Urinary bladder (tissue), 4 donors: ENCODE results near the gene LRRC57. TPM values are rescaled to one million over a fixed set of nuclear protein-coding genes. Genes with fewer than 3 reads are reported as not detected.

Experiments
- DNase-seq: peaks from one replicate; pipeline ENCODE4 v3.0.0-alpha.2; 2015; ENCODE audit errors: extremely low spot score
- H3K27ac ChIP-seq: one replicate; pipeline ENCODE4 v1.5.1; 2013; ENCODE audit warnings: low read depth, mild to moderate bottlenecking, moderate library complexity
- H3K36me3 ChIP-seq: one replicate; pipeline ENCODE4 v1.6.1; 2013; ENCODE audit warnings: mild to moderate bottlenecking, moderate library complexity; ENCODE audit not compliant: insufficient read depth
- H3K4me1 ChIP-seq: one replicate; pipeline ENCODE4 v1.6.1; 2013; ENCODE audit warnings: mild to moderate bottlenecking, moderate library complexity; ENCODE audit not compliant: insufficient read depth
- H3K4me3 ChIP-seq: one replicate; pipeline ENCODE4 v1.5.1; 2013; ENCODE audit warnings: low read depth, low read length
- WGBS: extraction: QIAGEN DNeasy Blood & Tissue Kit; methylation state at CpG from one replicate; pipeline ENCODE4 v1.1.7; 2013; 5-methylcytosine and 5-hydroxymethylcytosine counted together
- polyA plus RNA-seq: library from polyadenylated mRNA; stranded (reverse); fragments of 200-250 nt; gene quantifications from one replicate; pipeline ENCODE4 v1.2.3, GENCODE V29; 2013
- total RNA-seq: library from RNA; depleted of rRNA; stranded (reverse); fragments of >200 nt; gene quantifications from one replicate; pipeline ENCODE4 v1.2.3, GENCODE V29; 2014
- donor health status: healthy with polysubstance abuse.
- donor health status: healthy.

LRRC57 gene
- 20.7 TPM for total RNA-seq
- polyA plus RNA-seq: 10.2 TPM

GRCh38 chr15:42548249-42549031, at the start of gene LRRC57, which contains the start of gene HAUS2:
Gene LRRC57, minus strand, starts transcription at chr15:42548793. Its CDS starts 359 bp downstream, at chr15:42548434.
Gene HAUS2, plus strand, starts transcription at chr15:42548838. Its CDS starts 35 bp downstream, at chr15:42548873.
- under 1% methylated on average over 71 of the region's 71 CpGs for WGBS
- H3K4me1 ChIP-seq: peaks cover 2% of the 10 kb centered on the region
- DNase-seq: peak; percentile 62
- peaks cover 5% of the 10 kb centered on the region for H3K36me3 ChIP-seq
- H3K4me3 ChIP-seq: peak within 1 kb of the TSS; percentile 78
- H3K27ac ChIP-seq: peak within 1 kb of the TSS; percentile 82

GRCh38 chr15:42595626-42596240, 47.1 kb upstream of the LRRC57 start:
- H3K4me1 ChIP-seq: no peaks in the 10 kb centered on the region
- no peak overlapping the region for H3K4me3 ChIP-seq
- H3K36me3 ChIP-seq: no peaks in the 10 kb centered on the region
- H3K27ac ChIP-seq: peak overlapping the region; percentile 57
- peak; percentile 51 for DNase-seq
- WGBS: 24% methylated on average over 4 of the region's 4 CpGs

- H3K4me1 ChIP-seq: no peaks in the 10 kb centered on the region
Observed at GRCh38 chr15:42594095-42594494, 45.5 kb upstream of the LRRC57 start.

GRCh38 chr15:42593143-42593542, 44.5 kb upstream of the LRRC57 start:
- Histone ChIP-seq H3K36me3 (no peaks in the 10 kb centered on the region), H3K4me3 (no peak overlapping the region), H3K27ac (peak overlapping the region; percentile 56), H3K4me1 (no peaks in the 10 kb centered on the region)
- 34% methylated on average over 4 of the region's 4 CpGs for WGBS
- no peak for DNase-seq

More at GRCh38 chr15:42594095-42594494, 45.5 kb upstream of the LRRC57 start:
- DNase-seq: no peak
- WGBS: 57% methylated on average over 5 of the region's 5 CpGs
- Histone ChIP-seq H3K27ac (peak overlapping the region; percentile 85), H3K4me3 (no peak overlapping the region), H3K36me3 (no peaks in the 10 kb centered on the region)

- Histone ChIP-seq H3K4me3 (no peak overlapping the region), H3K4me1 (no peaks in the 10 kb centered on the region)
- WGBS: 70% methylated on average over 3 of the region's 3 CpGs
Observed at GRCh38 chr15:42592716-42593115, 44.1 kb upstream of the LRRC57 start.

GRCh38 chr15:42591238-42591934, 42.8 kb upstream of the LRRC57 start:
- no peak overlapping the region for H3K4me3 ChIP-seq
- H3K36me3 ChIP-seq: no peaks in the 10 kb centered on the region
- no peak overlapping the region for H3K27ac ChIP-seq
- H3K4me1 ChIP-seq: no peaks in the 10 kb centered on the region
- WGBS: 79% methylated on average over 10 of the region's 10 CpGs
- no peak for DNase-seq

More at GRCh38 chr15:42592716-42593115, 44.1 kb upstream of the LRRC57 start:
- Histone ChIP-seq H3K36me3 (no peaks in the 10 kb centered on the region), H3K27ac (peak overlapping the region; percentile 56)
- DNase-seq: no peak

- H3K36me3 ChIP-seq: no peaks in the 10 kb centered on the region
- H3K4me3 ChIP-seq: no peak overlapping the region
- H3K4me1 ChIP-seq: no peaks in the 10 kb centered on the region
- 90% methylated on average over 5 of the region's 5 CpGs for WGBS
- no peak overlapping the region for H3K27ac ChIP-seq
- DNase-seq: no peak
Observed at GRCh38 chr15:42590619-42591237, 42.1 kb upstream of the LRRC57 start.

GRCh38 chr15:42584031-42584765, 35.6 kb upstream of the LRRC57 start:
- Histone ChIP-seq H3K4me1 (no peaks in the 10 kb centered on the region), H3K27ac (no peak overlapping the region), H3K36me3 (no peaks in the 10 kb centered on the region), H3K4me3 (no peak overlapping the region)
- 30% methylated on average over 4 of the region's 4 CpGs for WGBS
- DNase-seq: no peak

GRCh38 chr15:42582569-42583375, 34.2 kb upstream of the LRRC57 start:
- no peaks in the 10 kb centered on the region for H3K4me1 ChIP-seq
- 48% methylated on average over 8 of the region's 8 CpGs for WGBS
- no peak overlapping the region for H3K27ac ChIP-seq
- DNase-seq: no peak
- H3K4me3 ChIP-seq: no peak overlapping the region
- H3K36me3 ChIP-seq: no peaks in the 10 kb centered on the region

GRCh38 chr15:42581272-42581730, 32.7 kb upstream of the LRRC57 start:
- H3K4me1 ChIP-seq: no peaks in the 10 kb centered on the region

GRCh38 chr15:42578984-42579537, 30.5 kb upstream of the LRRC57 start:
- no peaks in the 10 kb centered on the region for H3K4me1 ChIP-seq
- WGBS: 86% methylated on average over 2 of the region's 2 CpGs

More at GRCh38 chr15:42581272-42581730, 32.7 kb upstream of the LRRC57 start:
- peak overlapping the region; percentile 37 for H3K4me3 ChIP-seq
- H3K36me3 ChIP-seq: no peaks in the 10 kb centered on the region
- H3K27ac ChIP-seq: peak overlapping the region; percentile 89
- 1% methylated on average over 37 of the region's 37 CpGs for WGBS
- DNase-seq: peak; percentile 47

GRCh38 chr15:42577514-42578031, 29.0 kb upstream of the LRRC57 start:
- H3K27ac ChIP-seq: no peak overlapping the region
- no peak overlapping the region for H3K4me3 ChIP-seq
- no peaks in the 10 kb centered on the region for H3K4me1 ChIP-seq
- DNase-seq: no peak
- WGBS: 16% methylated on average over 1 of the region's 1 CpG
- no peaks in the 10 kb centered on the region for H3K36me3 ChIP-seq

More at GRCh38 chr15:42578984-42579537, 30.5 kb upstream of the LRRC57 start:
- no peak for DNase-seq
- Histone ChIP-seq H3K27ac (no peak overlapping the region), H3K36me3 (no peaks in the 10 kb centered on the region), H3K4me3 (no peak overlapping the region)
